SKM-1 treated with dmso at 0.1 percent for 144 hours (cell line): ENCODE measurements around the gene GDF11.

ENCODE experiments used
- DNase-seq: peaks from one replicate; lab custom pipeline; 2025; ENCODE audit not compliant: unreplicated experiment; lab: John Stamatoyannopoulos, UW

Gene GDF11

GRCh38 chr12:55722948-55723347 is 20.0 kb upstream of the GDF11 start:
- DNase-seq: no peak

DNA sequence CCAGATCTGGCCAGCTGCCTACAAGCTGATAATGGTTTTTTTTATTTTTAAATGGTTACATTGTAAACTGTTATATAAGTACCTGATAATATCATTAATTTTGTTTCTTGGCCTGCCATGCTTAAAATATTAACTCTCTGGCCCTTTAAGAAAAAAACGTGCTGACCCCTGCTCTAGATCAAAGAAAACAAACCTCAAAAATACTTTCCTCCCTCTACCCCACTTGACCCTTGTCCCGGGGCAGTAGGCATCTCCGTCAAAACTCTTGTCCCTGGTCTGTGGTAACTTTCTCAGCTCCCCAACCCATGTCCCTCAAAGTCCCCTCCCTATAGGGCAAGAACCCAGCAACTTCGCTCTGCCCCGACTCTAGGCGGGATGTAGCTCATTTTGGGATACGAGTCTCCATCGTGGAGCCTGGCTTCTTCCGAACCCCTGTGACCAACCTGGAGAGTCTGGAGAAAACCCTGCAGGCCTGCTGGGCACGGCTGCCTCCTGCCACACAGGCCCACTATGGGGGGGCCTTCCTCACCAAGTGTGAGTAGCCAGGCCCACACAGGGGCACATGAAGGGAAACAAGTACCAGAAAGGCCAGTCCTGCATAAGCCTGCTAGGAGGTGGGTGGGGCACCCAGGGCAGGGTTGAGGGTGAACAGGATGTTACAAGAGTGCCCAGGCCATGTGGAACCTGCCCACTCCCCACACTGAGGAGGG is 19.3 kb upstream of the GDF11 start:
- DNase-seq: no peak

DNA sequence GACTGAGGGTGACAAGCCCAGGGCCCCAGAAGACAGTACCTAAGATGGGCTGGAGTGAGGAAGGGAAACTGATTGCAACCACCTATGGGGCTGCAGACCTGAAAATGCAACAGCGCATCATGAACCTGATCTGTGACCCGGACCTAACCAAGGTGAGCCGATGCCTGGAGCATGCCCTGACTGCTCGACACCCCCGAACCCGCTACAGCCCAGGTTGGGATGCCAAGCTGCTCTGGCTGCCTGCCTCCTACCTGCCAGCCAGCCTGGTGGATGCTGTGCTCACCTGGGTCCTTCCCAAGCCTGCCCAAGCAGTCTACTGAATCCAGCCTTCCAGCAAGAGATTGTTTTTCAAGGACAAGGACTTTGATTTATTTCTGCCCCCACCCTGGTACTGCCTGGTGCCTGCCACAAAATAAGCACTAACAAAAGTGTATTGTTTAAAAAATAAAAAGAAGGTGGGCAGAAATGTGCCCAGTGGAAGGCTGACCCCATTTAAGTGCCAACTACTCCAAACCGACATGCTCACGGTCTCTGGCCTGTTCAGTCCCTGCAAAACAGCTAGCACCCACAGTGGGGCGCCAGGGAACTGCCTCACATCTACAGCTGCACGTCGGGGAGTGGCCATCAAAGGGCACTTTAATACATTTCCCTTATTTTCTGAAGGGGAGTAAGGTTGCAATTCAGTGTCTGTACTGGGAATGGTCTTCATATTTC is 18.5 kb upstream of the GDF11 start:
- DNase-seq: no peak

- DNase-seq: no peak
Observed at GRCh38 chr12:55724940-55725309, 18.0 kb upstream of the GDF11 start.

- DNase-seq: no peak
Observed at GRCh38 chr12:55725556-55725955, 17.4 kb upstream of the GDF11 start.

DNA sequence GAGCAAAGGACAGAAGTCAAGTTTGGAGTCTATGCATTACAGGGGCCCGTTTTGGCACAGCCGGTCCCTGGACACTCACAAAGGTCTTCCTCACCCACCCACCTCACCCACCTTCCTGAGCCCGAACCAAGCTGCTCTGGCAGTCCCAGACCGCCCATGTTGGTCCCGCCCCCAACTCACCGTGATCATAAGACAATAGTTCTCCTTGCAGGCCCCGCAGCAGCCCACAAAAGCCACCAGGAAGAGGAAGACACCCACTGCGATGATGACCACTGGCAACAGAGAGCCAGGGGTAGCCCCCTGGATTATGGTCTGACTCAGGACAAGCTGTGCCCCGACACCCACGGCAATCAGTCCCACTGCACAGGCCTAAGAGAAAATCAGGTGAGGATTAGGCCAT is 16.0 kb upstream of the GDF11 start:
- DNase-seq: no peak

GRCh38 chr12:55727643-55728185 is 15.2 kb upstream of the GDF11 start:
- DNase-seq: no peak

- DNase-seq: no peak
Observed at GRCh38 chr12:55728186-55728938, 14.6 kb upstream of the GDF11 start.

DNA sequence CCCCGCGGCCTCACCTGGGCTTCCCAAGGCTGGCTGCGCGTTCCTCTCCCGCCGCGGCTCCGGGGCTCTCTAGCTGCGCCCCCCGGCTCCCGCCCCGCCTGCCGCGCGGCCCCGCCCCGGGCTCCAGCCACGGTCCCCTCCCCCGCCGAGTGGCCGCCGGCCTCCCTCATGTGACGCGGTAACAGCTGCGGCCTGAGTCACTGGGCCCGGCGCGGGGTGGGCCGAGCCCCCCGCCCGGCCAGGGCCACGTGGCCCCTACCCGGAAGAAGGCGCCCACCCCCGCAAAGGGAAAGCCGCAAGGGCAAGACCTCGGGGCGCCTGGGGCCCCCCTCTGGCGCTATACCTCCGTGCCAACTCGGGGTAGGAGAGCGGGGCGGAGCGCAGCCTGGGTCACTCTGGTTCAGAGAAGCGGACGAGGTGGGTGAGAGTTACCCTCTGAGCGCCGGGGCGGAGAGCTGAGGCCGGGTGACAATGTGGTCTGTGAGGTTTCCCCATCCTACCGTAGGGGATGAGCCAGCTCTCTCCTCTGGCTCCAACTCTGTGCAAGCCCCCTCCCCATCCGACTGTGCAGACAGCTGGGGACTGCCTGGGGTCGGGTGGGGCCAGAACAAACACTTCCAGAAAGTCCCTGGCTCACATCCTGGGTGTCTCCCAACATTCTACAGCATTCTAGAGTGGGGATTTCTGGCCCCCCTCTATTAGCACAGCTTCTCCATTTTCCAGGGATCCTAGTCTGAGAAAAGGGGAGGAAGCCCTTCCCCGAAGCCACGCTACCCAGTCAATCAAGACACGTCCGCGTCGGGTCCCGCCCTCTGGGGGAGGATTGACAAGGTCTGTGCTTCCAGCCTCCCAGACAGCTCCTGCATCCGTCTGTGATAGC is 13.7 kb upstream of the GDF11 start, which contains the start of gene CD63:
Gene CD63 (minus strand): TSS at position 71 of the 880 bp plus-strand sequence. CDS start 668 bp downstream, outside the sequence.
- peak; percentile 42 for DNase-seq

GRCh38 chr12:55729819-55730818 is 12.8 kb upstream of the GDF11 start:
- DNase-seq: no peak

GRCh38 chr12:55732288-55732687 is 10.6 kb upstream of the GDF11 start:
- no peak for DNase-seq

DNA sequence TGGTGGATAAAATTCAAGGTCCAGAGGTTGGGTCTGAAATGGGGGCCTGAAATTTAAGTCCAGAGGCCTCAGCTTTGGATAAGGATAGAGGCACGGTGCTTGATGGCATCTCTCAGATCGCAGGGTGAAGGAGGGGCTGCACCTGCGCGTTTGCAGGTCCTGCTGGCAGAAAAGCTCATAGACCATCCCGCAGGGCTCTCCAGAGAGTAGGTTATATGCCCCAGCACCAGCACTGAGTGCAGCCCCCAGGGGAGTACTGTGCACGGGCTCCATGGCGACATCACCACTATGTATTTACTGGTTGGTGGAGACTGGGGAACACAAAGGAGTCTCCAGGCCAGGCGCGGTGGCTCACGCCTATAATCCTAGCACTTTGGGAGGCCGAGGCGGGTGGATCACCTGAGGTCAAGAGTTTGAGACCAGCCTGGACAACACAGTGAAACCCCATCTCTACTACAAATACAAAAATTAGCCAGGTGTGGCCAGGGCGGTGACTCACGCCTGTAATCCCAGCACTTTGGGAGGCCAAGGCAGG is 9.8 kb upstream of the GDF11 start:
- DNase-seq: no peak

GRCh38 chr12:55733858-55734257 is 9.1 kb upstream of the GDF11 start:
- DNase-seq: no peak

- no peak for DNase-seq
Observed at GRCh38 chr12:55734595-55734994, 8.3 kb upstream of the GDF11 start.

DNA sequence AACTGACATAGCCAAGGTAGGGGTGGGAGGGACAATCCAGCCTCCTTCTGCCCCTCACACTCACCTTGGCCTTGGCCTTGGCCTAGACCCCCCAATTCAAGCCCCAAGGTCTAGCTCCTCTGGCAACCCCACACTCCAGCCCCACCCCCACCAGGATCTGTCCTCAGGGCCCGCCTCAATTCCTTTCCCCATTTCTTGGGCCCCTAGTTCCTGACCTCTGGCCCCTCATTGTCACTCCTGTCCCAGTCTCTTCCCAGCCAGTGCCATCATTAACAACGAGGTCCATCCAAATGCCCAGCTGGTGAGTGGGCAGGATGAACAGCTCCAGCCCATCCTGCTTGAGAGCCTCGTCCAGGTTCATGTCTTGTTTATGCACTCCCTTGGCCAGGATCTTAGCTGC is 6.8 kb upstream of the GDF11 start:
- DNase-seq: no peak

DNA sequence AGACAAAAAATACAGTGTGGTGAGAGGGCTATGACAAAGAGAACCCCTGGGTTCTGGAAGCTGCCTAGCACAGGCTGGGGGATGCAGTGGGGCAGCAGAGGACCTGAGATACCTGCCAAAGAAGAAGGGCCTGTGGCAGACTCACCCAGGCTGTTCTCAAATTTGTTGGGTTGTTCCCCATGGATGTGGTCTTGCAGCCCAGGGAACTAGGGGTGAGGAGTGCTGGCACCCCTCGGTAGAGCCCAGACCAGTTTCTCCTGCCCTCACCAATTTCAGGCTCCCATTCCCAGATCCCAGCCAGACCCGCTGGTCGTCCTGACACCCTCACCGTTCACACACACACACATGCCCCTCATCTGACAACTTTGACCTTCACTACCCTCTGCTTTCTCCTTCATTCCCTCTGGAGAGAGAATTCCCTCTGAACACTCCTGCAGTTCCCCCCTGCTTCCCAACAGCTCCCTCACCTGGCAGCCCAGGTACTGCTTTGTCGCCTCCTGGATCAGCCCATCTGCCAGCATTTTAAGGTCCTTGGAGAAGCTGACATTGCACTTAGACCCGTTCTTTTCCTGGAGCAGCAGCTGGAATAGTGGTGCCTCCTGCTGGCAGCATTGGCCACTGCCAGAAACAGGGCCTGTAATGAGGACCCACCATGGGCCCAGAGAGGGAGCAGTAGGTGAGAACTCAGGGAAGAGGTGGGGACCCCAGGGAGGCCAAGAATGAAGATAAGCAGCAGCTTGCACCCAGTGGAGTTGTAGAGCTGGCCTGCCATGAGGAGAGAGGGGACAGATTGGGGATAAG is 5.9 kb upstream of the GDF11 start:
- peak; percentile 12 for DNase-seq

DNA sequence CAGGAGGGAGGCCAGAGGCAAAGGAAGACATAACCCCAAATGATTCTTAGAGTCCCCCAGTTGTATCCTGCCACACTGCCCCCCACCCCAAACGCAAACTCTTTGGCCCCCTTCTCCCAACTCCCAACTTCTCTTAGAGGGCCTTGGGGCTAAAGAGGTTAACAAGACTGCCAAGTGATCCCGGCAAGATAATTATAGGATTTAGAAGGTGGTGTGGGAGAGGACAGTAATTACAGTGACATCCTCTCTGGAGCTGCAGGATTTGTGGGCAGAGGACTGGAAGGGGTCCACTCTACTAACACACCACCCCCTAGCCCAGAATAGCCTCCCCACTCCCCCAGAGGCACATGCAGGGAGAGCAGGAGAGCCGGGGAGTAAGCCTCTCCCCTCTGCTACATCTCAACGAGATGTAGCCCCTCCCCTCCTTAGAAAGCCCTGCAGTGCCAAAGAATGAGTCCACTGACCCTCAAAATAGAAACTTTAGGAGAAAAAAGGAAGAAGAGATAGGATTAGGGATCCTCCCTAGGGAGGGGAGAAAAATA is 5.3 kb upstream of the GDF11 start:
- no peak for DNase-seq
